ENCODE results near the gene IZUMO1.
"Not testable (repeated sequence)": the region's sequence is repeated elsewhere in the genome, so short reads cannot be mapped to it uniquely, and the experiment has no call there.

IZUMO1 gene

DNA sequence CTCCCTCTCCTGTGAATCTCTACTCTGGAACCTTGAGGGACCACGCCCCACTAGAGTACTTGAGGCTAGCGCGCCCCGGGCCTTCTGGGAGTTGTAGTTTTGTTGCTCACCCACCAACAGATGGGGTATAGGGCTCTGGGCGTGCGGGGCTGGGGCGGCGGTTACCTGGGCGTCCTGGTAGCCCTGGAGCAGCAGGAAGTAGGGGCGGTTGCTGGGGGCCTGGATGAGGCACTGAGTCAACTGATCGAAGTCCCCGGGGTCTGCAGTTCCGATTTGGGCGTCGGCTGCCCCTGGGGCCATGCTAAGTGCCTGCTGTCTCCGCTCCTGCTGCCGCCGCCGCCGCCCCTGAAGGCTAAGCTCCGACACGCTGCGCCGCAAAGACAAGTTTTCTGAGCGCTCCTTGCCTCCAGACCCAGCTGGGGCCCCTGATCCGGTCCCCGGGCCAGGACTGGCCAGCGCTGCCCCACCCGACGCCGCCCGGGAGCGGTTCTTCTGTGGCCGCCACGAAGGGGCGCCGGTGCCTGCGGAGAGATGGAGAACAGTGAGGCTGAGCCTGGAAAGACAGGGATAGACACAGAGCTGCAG, 11.6 kb downstream of the IZUMO1 start:
- no peak for DNase-seq

DNA sequence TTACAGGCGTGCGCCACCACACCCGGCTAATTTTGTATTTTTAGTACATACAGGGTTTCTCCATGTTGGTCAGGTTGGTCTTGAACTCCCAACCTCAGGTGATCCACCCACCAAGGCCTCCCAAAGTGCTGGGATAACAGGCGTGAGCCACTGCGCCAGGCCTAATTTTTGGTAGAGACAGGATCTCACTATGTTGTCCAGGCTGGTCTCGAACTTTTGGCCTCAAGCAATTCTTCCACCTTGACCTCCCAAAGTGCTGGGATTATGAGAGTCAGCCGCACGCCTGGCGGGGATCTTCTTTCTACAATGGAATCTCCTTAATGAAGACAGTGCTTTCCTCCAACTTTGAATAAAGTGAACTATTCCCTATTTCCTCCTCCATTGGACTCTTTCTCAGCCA, 12.1 kb downstream of the IZUMO1 start:
- no peak for DNase-seq

GRCh38 chr19:48731452-48731851, 15.3 kb downstream of the IZUMO1 start:
- no peak for DNase-seq

DNA sequence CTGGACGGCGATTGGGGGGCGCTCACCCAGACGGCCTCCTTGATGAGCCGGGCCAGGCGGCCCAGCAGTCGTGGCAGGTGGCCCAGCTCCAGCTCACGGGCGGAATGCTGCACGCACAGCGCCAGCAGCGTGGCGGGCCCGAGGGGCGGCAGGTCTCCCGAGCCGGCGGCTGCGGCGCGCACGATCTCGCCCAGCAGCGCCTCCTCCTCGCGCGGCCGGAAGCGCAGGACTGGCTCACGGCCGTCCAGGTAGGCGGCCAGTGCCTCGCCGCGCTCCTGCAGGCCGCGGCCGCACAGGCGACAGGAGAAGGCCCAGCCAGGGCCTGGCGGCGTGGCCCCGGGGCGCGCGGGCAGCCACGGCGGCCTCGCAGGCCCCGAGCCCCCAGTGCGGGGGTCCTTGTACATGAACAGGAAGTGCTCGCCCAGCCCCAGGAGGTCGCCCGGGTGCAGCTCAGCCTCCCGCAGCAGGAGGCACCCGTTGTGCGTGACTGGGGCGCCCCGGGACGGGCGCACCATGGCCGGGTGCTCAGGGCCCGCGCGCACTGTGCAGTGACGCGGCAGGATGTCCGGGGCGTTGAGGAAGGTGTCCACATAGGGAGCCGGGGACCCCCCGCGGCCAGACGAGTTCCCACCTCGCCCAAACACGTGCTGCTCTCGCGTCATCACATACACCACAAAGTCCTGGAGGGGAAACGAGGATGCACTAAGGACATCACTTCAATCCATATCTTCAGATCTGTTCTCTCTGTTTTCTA, 17.6 kb downstream of the IZUMO1 start:
- DNase-seq: no peak

DNA sequence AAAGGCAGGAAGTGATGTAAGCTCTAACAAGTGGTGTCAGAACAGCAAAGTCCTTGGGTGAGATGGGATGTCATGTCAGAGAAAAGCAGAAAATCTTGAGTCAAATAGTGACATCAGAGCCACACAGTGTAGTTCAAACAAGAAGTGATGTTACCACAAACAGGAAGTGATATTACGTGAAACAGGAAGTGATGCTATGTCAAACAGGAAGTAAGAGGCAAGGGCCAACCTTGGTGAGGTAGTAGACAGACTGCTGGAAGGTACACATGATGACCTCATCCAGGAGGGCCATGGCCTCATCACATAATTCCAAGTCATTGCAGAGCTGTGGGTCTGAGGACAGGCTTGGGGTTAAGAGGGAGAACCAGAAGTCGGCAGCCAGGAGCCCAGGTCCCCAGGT, 20.2 kb downstream of the IZUMO1 start:
- DNase-seq: no peak

- peak; percentile 88 for DNase-seq
Observed at GRCh38 chr19:48724796-48725753, 21.6 kb downstream of the IZUMO1 start.

DNA sequence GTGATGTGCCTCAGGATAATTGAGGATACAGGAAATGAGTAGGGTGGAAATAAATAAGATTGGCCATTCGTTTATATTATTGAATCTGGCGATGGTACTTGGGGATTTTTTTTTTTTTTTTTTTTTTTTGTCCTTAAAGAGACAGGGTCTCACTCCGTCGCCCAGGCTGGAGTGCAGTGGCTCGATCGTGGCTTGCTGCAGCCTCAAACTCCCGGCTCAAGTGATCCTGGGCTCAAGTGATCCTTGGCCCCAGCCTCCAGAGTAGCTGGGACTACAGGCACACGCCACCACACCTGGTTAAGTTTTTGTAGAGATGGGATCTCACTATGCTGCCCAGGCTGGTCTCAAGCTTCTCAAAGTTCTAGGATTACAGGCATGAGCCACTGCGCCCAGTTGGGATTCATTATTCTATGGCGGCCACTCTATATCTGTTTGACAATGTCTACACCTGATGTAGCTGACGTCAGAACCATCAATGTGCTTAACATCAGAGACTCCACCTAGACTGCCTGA, 24.5 kb downstream of the IZUMO1 start:
- no peak for DNase-seq

GRCh38 chr19:48720613-48721296, 26.0 kb downstream of the IZUMO1 start:
- DNase-seq: peak; percentile 99

DNA sequence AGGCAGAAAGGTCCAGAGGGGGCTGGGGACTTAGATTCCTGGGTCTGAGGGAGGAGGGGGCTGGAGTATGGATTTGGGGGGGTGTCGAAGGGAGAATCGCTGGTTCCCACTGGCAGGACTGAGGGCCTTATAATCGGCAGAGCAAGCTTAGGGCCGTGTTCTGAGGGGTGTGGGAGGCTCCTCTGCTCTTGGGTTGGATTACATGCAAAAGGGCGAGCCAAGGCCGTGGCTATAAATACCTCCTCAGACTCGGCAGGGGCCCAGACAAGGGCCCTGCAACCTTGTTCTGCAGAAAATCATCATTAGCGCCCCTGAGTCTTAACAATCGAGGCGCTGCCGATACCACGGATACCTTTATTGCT, 26.5 kb downstream of the IZUMO1 start:
- no peak for DNase-seq

DNA sequence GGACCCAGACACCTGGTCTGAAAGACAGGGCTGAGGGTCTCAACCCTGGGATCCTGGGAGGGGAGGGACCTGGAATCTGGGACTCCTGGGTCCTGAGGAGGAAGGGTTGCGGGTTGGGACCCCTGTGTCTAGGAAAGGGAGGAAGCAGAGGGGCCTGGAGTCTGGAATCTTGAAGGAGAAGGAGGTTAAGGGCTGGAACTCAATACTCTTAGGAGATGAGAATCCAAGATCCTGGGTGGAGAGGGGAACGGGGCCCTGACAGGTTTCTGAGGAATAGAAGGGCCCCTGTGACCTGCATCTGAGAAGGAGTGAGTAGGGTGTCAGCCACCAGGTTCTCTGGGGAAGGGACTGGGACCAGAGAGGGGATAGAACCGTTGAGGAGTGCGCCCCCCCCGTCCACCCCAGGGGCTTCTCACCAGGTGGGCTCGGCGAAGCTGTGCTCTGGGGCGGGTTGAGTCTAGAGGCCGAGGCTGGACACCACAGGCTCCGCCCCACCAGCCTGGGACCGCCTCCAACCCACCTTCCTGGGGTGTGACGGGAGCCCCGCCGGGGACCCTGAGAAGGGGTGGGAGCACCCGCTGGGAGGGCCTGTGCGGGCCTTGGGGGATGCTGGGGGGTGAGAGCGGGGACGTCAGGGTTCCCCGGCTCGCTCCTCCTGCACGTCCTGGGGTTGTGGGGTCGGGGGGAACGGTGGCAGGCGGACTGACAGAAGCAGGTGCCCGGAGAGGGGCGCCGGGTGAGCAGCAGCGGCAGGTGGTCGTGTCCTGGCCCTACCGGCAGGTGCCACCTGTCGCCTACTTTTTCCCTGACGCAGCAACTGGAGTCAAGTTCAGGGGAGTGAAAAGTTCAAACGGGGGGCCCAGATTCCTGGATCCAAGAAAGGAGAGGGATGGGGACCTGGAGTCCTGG, 27.2 kb downstream of the IZUMO1 start, which contains the start of gene MAMSTR:
TSS of gene MAMSTR (minus strand) at position 463 of the 909 bp plus-strand sequence. CDS start 694 bp downstream, outside the sequence.
- DNase-seq: peak; percentile 74

DNA sequence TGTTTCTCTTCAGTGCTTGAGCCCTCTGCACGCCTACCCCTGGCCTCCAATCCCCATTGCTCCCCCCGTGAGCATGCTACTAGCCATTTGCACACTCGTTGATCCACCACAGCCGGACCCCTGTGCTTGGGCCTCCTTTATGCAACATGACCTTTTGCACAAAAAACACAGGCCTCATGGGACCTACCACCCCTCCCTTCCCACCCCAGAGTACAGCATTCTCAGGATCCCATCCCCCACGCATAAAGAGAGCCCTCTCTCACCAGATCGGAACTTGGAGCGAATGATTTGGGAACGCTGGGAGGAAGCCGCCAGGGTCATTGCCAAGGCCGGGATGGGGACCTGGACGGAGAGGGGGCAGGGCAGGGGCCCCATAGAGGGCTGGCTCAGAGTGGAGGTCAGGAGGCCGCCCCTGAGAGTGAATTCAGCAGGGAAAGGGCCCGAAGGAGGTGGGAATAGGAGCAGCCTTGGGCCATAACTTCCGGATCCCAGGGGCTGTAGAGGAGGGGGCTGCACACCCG, 27.9 kb downstream of the IZUMO1 start:
- peak; percentile 57 for DNase-seq

DNA sequence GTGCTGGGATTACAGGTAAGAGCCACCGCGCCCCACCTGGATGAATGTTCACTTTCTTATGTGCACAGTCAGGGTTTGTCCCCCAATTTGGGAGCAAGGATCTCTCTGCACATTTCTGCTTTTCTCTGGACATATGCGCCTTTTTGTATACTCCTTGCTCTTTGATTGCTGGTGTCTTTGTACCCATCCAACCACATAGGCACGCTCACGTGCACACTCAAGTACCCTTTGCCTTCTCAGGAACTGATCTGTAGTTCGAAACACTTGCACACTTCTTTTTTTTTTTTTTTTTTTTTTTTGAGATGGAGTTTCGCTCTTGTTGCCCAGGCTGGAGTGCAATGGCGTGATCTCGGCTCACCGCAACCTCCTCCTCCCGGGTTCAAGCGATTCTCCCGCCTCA, 28.6 kb downstream of the IZUMO1 start:
- DNase-seq: not testable (repeated sequence)

DNA sequence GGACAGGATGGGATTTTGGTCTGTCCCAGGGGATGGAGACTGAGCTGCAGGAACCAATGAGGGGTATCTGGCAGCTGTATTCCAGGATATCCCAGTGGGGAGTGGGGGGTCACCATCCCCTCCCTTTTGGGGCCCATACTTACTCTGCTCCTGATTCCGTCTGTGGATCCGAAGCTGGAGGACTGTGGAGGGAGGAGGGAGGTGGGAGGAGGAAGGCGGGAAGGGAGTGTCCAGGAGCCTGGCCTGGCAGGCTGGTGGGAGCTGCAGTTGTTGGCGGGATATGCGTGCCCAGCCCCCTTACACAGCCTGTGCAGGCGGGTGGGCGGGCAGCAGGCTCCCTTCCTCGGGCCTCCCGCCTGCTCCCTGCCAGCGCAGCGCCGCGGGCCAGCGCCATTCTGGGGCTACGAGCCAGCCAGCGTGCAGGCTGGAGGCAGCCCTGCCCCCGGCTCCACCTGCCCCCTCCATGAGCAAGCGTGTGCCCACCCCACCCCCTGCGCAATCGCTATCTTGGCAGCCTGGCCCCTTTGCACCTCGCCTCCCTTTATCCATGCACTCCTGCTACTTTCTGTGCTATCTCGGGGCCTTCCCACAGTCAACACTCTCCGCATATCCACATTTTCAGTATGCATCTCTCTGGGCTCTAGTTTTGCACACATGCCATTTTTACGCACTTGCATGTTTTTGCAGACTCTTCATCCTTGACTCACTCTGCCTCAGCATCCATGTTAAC, 30.0 kb downstream of the IZUMO1 start:
- DNase-seq: peak; percentile 96

DNA sequence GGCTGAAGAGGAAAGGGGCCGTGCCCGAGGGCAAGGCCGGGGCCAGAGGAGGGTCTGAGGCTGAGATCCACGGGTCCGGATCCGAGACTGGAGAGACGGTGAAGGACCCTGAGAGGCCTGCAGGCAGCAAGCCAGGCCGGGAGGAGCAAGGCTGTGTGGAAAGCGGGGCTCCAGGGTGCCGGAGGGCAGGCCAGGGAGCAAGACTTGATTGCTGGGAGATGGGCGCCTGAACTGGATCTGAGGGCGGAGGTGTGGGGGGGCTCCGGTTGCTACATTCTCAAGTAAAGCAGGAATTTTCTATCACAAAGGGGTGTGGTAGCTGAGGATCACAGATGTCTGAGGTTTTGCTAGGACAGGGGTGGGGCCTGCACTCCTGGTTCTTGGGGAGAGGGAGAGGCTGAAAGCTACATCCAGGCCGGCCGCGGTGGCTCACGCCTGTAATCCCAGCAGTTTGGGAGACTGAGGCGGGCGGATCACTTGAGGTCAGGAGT, 31.0 kb downstream of the IZUMO1 start:
- peak; percentile 62 for DNase-seq

GRCh38 chr19:48714759-48715675, 31.7 kb downstream of the IZUMO1 start:
- no peak for DNase-seq

DNA sequence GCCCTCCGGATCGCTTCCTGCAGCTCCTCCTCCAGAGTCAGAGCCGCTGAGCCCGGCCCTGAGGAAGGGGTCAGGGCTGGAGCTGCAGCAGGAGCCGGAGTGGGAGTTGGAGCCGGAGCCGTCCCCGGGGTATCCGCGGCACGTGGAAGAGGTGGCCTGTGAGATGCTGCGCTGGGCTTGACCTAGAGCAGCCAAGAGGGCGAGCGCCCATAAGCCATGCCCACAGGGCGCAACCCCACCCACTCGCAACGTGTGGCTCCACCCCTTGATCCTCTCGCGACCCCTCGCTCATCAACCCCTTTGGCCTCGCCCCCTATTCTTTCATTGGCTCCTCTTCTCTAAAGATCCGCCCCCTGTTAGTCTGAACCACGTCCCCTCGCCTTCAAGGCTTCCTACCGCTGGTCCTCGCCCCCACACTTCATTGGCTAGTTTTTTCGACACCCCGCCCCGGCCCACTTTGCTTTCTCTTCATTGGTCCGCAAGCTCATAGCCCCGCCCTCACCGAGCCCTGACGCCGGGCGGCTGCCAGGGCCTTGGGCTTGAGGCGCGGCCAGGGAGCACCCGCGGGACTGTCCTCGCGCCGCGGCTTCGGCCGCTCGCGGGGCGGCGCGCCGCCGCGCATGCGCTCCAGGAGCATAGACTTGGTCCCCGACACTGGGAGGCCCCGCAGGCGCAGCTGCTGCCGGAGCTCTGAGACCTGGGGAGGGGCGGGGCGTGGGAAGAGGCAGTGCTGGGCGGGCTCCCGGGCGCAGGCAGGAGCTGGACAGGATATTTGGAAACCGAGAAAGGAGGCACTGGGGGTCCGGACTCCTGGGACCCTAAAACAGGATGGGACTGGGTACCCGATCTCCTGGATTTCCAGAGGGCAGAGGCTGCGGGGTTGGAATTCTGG, 32.6 kb downstream of the IZUMO1 start:
- DNase-seq: peak; percentile 100

DNA sequence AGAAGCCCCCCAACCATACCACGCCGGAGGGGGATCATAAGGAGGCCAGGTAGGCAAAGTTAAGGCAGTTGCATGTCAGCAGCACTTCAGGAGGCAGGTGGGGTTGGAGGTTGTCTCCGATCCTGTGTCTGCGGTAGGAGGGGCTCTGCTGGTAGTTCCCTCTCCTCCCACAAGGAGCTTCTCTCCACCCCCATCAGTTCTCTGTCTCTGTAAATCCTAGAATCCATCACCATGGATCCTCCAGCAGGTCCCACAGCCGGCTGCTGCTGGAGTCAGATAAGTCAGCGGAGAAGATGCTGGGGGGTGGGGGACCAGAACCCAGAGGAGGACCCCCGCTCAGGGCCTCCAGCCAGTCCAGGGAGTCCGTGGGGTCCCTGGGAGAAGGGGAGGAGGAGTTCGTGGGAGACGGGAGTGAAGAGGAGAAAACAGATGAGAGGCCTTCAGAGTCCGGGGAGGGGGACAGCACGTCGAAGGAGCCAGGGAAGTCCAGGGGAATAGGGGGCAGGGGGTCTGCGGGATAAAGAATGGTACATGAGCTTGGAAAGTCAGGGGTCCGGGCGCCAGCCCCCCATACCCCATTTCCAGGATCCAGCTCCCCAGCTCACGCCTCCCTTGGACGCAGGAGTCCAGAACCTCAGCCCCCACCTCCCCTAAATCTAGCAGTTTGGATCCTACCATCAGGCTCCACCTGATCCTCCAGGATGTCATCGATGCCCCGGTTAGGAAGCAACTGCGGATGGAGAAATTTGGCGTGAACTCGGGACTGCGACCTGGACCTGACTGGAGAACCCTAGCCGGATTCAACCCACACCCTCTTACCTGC, 33.5 kb downstream of the IZUMO1 start:
- no peak for DNase-seq

All from left hindlimb (tissue), 1 donor.